Mesodermal cell (in vitro differentiated cells): ENCODE results near the gene PLEKHA6.

Source experiments
- H3K27ac ChIP-seq: 2 replicates; pipeline ENCODE4 v1.7.0; 2013; ENCODE audit warnings: mild to moderate bottlenecking, low read depth, low read length, moderate library complexity; ENCODE audit not compliant: severe bottlenecking
- H3K36me3 ChIP-seq: 2 replicates; pipeline ENCODE4 v1.7.1; 2013; ENCODE audit warnings: mild to moderate bottlenecking, low read length, moderate library complexity; ENCODE audit not compliant: control insufficient read depth, insufficient read depth
- H3K4me1 ChIP-seq: one replicate; pipeline ENCODE4 v1.7.1; 2013; ENCODE audit warnings: mild to moderate bottlenecking, low read length; ENCODE audit not compliant: insufficient read depth, control insufficient read depth, poor library complexity, severe bottlenecking
- H3K4me3 ChIP-seq: 2 replicates; pipeline ENCODE4 v1.7.0; 2013; ENCODE audit warnings: low read length, control low read depth, mild to moderate bottlenecking; ENCODE audit not compliant: insufficient read depth, poor library complexity, severe bottlenecking; ENCODE audit errors: extremely low read depth
- H3K9me3 ChIP-seq: 2 replicates; pipeline ENCODE4 v1.7.1; 2013; ENCODE audit warnings: mild to moderate bottlenecking, low read length, moderate library complexity; ENCODE audit not compliant: control insufficient read depth
- WGBS, 2 experiments: methylation state at CpG; one replicate each; pipeline ENCODE4 v1.1.5; 2013; ENCODE audit warnings: missing lambda C conversion rate in 2 of 2; ENCODE audit not compliant: insufficient coverage in 2 of 2; 5-methylcytosine and 5-hydroxymethylcytosine counted together

PLEKHA6 gene

GRCh38 chr1:204285436-204286305, 74.1 kb downstream of the PLEKHA6 start:
- no peaks in the 10 kb centered on the region for H3K9me3 ChIP-seq
- H3K27ac ChIP-seq: no peak overlapping the region
- peaks cover 4% of the 10 kb centered on the region for H3K36me3 ChIP-seq
- 94 to 97% methylated on average over 7 of the region's 13 CpGs for WGBS, 2 experiments
- peaks cover 54% of the 10 kb centered on the region for H3K4me1 ChIP-seq
- H3K4me3 ChIP-seq: no peak overlapping the region

DNA sequence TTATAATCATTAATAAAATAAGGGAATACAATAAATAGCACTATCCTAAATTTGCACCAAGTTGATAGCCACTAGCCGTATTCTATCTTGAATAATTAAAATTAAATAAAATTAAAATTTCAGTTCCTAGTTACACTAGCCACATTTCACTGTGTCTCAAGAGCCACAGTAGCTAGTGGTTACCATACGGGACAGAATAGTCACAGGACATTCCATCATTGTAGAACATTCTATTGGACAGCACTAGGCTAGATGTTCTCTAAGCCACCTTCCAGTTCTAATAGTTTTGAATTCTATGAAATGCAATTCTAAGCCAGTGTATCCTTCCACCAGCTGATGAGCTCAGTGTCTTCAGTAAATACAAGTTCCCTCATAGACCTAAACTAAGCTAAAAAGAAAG, 74.8 kb downstream of the PLEKHA6 start:
- Histone ChIP-seq H3K4me3 (no peak overlapping the region), H3K36me3 (peaks cover 8% of the 10 kb centered on the region), H3K27ac (no peak overlapping the region), H3K9me3 (no peaks in the 10 kb centered on the region), H3K4me1 (peaks cover 54% of the 10 kb centered on the region)
- WGBS, 2 experiments: 100% methylated on average over 1 of the region's 2 CpGs; no CpG with 5 or more reads in 1 of the 2 experiments

DNA sequence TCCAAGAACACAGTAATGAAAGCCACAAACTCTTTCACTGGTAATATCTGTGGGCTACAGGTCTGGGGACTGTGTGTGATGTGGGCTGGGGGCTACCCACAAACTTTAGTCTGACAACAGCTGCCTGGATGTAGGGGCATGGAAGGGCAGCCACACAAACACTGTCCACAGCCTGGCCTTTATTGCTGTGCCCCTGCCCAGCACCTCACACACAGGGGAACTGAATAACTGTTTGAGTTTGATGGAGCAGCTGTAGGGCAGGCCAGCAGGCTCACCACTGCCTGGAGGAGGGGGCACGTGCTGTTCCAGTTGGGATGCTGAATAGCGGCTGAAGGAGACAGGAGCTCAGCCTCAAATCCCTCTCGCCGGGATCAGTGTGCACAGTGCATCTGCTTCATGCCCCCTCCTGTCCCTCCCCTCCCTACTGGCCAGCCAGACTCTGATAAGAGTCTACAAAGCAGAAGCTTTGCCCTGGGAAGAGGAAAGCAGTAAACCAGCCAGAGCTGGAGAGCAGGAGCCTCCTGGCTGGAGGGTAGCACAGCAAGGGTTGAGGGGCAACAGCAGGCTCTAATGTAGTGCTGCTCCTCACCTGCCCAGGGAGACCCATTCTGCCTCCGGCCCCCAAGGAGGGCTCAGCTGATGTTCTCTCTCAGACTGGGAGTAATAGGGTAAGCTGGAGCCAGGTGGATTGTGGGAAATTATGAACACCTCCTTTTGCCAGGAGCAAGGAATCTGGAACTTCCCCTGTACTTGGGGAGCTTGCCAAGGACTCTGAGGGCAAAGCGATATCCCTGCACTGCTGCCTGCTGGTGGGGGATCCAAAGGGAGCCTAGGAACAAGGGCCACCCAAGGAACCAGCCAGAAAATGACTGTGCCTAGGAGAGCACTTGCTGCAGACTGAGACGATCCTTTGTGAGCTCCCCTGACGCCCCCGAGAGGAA, 75.7 kb downstream of the PLEKHA6 start:
- Histone ChIP-seq H3K4me1 (peaks cover 45% of the 10 kb centered on the region), H3K9me3 (no peaks in the 10 kb centered on the region), H3K27ac (peak overlapping the region; percentile 24), H3K4me3 (no peak overlapping the region), H3K36me3 (peaks cover 8% of the 10 kb centered on the region)
- 89 to 94% methylated on average over 5 to 8 of the region's 9 CpGs for WGBS, 2 experiments

DNA sequence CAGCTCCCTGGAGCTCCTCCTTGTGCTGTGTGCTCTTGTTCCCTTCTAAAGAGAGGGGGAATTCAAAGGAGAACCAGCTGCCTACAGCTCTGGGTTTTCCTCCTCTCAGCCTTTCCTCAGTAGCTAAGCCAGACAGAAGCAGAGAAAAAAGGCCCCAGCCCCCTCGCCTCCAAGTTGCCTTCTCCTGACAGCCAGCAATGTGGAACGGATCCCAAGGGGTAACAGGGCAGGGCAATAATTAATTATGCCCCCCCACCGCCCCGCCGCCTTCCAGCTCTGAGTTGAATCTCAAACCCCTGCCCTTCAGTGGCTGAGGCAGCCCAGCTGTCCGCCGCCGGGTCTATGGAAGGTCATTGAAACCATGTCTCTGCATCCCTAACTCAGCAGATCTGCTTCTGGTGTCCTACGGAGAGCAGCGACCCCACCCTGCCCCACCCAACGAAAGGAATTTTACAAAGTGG, 76.9 kb downstream of the PLEKHA6 start:
- Histone ChIP-seq H3K4me3 (no peak overlapping the region), H3K9me3 (no peaks in the 10 kb centered on the region), H3K36me3 (peaks cover 12% of the 10 kb centered on the region), H3K27ac (no peak overlapping the region), H3K4me1 (peaks cover 34% of the 10 kb centered on the region)
- 87% methylated on average over 8 of the region's 11 CpGs; no CpG with 5 or more reads in 1 of the 2 experiments for WGBS, 2 experiments

DNA sequence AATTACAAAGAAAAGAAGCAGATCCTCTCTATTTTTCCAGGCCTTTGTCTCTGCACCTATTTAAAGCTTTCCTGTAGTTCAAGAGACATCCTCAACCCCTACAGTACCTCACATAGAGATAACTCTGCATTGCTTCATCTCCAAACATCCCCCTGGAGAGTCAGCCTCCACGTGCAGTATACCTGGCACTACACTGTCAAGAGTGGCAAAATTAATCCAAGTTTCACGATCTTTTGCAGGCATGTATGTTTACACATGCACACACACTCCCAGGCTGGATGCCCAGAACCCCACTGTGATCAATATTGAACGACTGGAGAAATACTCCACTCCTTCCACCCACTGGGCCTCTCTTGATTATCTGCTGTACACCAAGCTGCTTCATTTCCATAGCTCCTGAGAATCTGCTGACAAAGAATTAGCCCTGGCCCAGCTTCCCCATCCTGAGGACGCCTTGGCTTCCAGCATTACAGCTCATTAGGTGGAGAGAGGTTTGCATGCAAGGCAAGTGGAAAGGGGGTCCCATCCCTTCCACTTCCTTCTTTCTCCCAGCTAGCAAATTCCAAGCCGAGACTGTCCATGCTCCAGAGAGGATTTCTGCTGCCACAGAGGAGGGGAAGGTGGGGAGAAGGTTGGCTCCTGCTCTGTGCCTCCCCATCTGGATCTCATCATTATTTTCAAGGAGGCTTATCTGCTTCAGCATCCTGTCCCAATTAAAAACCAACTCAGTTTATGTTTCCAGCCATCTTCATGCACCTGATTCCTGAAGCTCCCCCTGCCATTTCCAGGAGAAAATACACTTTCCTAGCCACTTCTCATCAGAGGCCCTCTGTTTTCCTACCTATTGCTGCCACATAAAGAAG, 79.4 kb downstream of the PLEKHA6 start:
- H3K4me3 ChIP-seq: no peak overlapping the region

GRCh38 chr1:204278958-204279357, 80.8 kb downstream of the PLEKHA6 start:
- H3K4me1 ChIP-seq: peaks cover 12% of the 10 kb centered on the region
- peaks cover 28% of the 10 kb centered on the region for H3K36me3 ChIP-seq
- H3K4me3 ChIP-seq: no peak overlapping the region
- no peak overlapping the region for H3K27ac ChIP-seq
- no peaks in the 10 kb centered on the region for H3K9me3 ChIP-seq
- 60 to 71% methylated on average over 1 to 2 of the region's 4 CpGs for WGBS, 2 experiments

More for the DNA sequence above, 79.4 kb downstream of the PLEKHA6 start:
- Histone ChIP-seq H3K4me1 (peaks cover 18% of the 10 kb centered on the region), H3K27ac (no peak overlapping the region), H3K9me3 (no peaks in the 10 kb centered on the region), H3K36me3 (peaks cover 24% of the 10 kb centered on the region)
- 93 to 95% methylated on average over 3 to 4 of the region's 5 CpGs for WGBS, 2 experiments

DNA sequence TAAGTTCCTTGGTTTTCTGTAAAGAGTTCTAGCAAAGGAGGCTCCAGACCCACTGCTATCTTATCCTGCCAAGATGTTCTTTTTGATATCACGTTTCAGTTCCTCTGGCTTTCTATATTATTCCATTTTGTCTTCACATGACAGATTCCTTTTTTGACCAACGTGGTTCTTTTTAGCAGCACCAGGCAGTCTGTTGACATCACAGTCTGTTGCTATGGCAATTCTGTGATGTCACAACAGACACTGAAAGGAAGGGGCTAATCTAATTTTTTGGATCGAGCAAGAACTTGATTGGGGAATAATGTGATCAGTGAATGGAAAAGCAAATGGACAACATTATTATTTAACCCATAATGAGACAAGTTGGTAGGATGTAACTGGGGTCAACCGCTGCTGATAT, 81.5 kb downstream of the PLEKHA6 start:
- Histone ChIP-seq H3K4me3 (no peak overlapping the region), H3K9me3 (no peaks in the 10 kb centered on the region), H3K27ac (peak overlapping the region; percentile 36), H3K4me1 (peaks cover 8% of the 10 kb centered on the region), H3K36me3 (peaks cover 34% of the 10 kb centered on the region)
- 83 to 90% methylated on average over 1 to 3 of the region's 4 CpGs for whole genome bisulfite sequencing, 2 experiments

DNA sequence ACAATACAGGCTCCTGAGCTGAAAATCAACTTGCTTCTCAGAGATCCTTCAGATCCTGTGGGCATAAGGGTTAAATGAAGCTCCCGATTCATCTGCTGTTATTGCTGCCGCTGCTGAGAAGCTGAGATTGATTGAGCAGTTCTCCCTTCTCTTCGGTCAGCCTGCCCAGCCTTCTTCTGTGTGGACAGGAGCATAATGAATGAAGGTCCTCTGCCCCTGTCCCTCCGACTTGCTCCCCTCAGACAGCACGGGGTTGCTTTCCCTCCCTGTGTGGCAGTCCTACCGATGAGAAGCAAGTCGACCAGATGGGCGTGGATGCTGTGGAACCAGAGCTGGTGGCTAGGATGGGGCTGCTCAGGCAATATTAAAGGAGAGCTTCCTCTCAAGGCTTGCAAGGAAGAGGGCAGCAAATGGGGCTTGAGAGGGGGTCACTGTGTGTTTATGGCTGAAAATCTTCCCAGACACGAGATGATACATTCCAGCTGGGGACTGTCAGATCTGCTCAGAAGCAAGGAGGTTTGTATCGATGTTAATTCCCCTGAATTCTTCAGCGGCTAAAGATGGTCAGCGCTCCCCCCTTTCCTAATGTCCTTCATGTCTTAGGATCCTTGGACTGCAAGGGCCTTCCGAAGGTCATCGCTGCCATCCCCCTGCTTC, 82.0 kb downstream of the PLEKHA6 start:
- Histone ChIP-seq H3K36me3 (peaks cover 39% of the 10 kb centered on the region), H3K4me3 (no peak overlapping the region), H3K27ac (peak overlapping the region; percentile 36), H3K4me1 (peaks cover 4% of the 10 kb centered on the region), H3K9me3 (no peaks in the 10 kb centered on the region)
- 90 to 93% methylated on average over 9 to 14 of the region's 14 CpGs for WGBS, 2 experiments

GRCh38 chr1:204275695-204276370, 83.9 kb downstream of the PLEKHA6 start:
- peaks cover 49% of the 10 kb centered on the region for H3K36me3 ChIP-seq
- peak overlapping the region; percentile 79 for H3K27ac ChIP-seq
- no peaks in the 10 kb centered on the region for H3K4me1 ChIP-seq
- 73 to 86% methylated on average over 6 to 9 of the region's 9 CpGs for WGBS, 2 experiments
- H3K4me3 ChIP-seq: no peak overlapping the region
- H3K9me3 ChIP-seq: no peaks in the 10 kb centered on the region
